Loucy (cell line): ENCODE results near the gene C5orf15.

Experiments used
- H2AFZ ChIP-seq: fragments of 200-600 bp; sonication (generic); 2 replicates; pipeline ENCODE4 v1.6.0; 2016; ENCODE audit warnings: antibody characterized with exemption, mild to moderate bottlenecking, low read length, moderate library complexity
- H3F3A ChIP-seq: fragments of 200-600 bp; 2 replicates; pipeline ENCODE4 v1.6.0; 2016; ENCODE audit warnings: antibody characterized with exemption, low read depth, mild to moderate bottlenecking
- H3K27me3 ChIP-seq: fragments of 200-600 bp; sonication (generic); 2 replicates; pipeline ENCODE4 v1.6.1; 2014; ENCODE audit warnings: low read length, mild to moderate bottlenecking; ENCODE audit not compliant: insufficient read depth, poor library complexity, severe bottlenecking
- H3K36me3 ChIP-seq: fragments of 200-600 bp; sonication (generic); 2 replicates; pipeline ENCODE4 v1.6.1; 2016; ENCODE audit warnings: low read length; ENCODE audit not compliant: insufficient read depth
- H3K4me1 ChIP-seq: fragments of 200-600 bp; sonication (generic); 2 replicates; pipeline ENCODE4 v1.5.1; 2014; ENCODE audit warnings: low read length, mild to moderate bottlenecking; ENCODE audit not compliant: insufficient read depth, poor library complexity, severe bottlenecking
- H3K4me2 ChIP-seq: fragments of 200-600 bp; sonication (generic); 2 replicates; pipeline ENCODE4 v1.6.0; 2014; ENCODE audit warnings: antibody characterized with exemption, low read length, low read depth, mild to moderate bottlenecking; ENCODE audit not compliant: poor library complexity, severe bottlenecking
- H3K4me3 ChIP-seq: fragments of 200-600 bp; sonication (generic); 2 replicates; pipeline ENCODE4 v1.5.1; 2014; ENCODE audit warnings: low read length, mild to moderate bottlenecking, mixed read lengths; ENCODE audit not compliant: poor library complexity, severe bottlenecking
- H3K79me2 ChIP-seq: fragments of 200-600 bp; sonication (generic); 2 replicates; pipeline ENCODE4 v1.6.1; 2014; ENCODE audit warnings: low read length; ENCODE audit not compliant: insufficient read depth
- H3K9ac ChIP-seq: fragments of 200-600 bp; sonication (generic); 2 replicates; pipeline ENCODE4 v1.6.0; 2014; ENCODE audit warnings: mild to moderate bottlenecking, low read depth, low read length, moderate library complexity; ENCODE audit not compliant: poor library complexity, severe bottlenecking
- H3K9me2 ChIP-seq: fragments of 200-600 bp; sonication (generic); replicated peaks from 2 replicates; pipeline ENCODE4 v1.6.1; 2016; ENCODE audit warnings: low read depth, low read length, mixed read lengths
- H3K9me3 ChIP-seq: fragments of 200-600 bp; sonication (generic); 2 replicates; pipeline ENCODE4 v1.6.1; 2014; ENCODE audit warnings: mild to moderate bottlenecking, antibody characterized with exemption, low read length, low read depth; ENCODE audit not compliant: insufficient read depth
- H4K20me1 ChIP-seq: fragments of 200-600 bp; sonication (generic); 2 replicates; pipeline ENCODE4 v1.6.0; 2014; ENCODE audit warnings: antibody characterized with exemption, low read length, mild to moderate bottlenecking; ENCODE audit not compliant: insufficient read depth, poor library complexity, severe bottlenecking
- CTCF ChIP-seq: fragments of 200-600 bp; sonication (generic); conservative IDR thresholded peaks from 2 replicates; pipeline ENCODE4 v1.5.1; 2014; ENCODE audit warnings: mild to moderate bottlenecking, antibody characterized with exemption, low read length
- EZH2phosphoT487 ChIP-seq: fragments of 200-600 bp; IDR thresholded peaks from 2 replicates; pipeline ENCODE4 v1.6.1; 2018; ENCODE audit warnings: antibody characterized with exemption, mild to moderate bottlenecking, moderate library complexity, borderline replicate concordance

C5orf15 gene

GRCh38 chr5:133962801-133963476, 5.5 kb downstream of the C5orf15 start:
- Histone ChIP-seq H3K4me1 (no peaks in the 10 kb centered on the region), H3K27me3 (no peaks in the 10 kb centered on the region), H3K9ac (no peak overlapping the region), H3K4me3 (no peak overlapping the region), H3K9me3 (no peaks in the 10 kb centered on the region), H3K79me2 (peaks cover 15% of the 10 kb centered on the region), H4K20me1 (peaks cover 2% of the 10 kb centered on the region), H3K9me2 (no peaks in the 10 kb centered on the region), H2AFZ (no peak overlapping the region), H3F3A (no peaks in the 10 kb centered on the region), H3K36me3 (no peaks in the 10 kb centered on the region), H3K4me2 (no peak overlapping the region)
- TF ChIP-seq EZH2phosphoT487 (no peak), CTCF (no peak)

DNA sequence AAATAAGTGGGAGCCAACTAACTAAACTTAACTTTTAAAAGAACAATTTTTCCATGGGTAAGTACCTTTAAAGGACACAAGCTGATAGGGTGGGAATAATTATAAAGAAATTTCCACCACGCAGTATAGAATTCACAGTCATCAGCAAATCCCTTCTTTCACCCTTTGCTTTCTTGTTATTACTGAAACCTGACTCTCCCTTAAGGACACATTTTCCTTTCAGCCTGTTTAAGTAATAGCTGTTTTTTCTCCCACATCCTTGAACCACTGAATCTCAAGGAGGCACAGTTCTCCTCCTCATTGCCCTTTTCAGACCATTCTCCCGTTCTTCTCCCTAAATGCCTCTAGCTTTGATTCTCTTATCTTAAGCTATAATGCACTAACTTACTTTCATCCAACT, 6.3 kb downstream of the C5orf15 start:
- no peak for TF ChIP-seq EZH2phosphoT487
- TF ChIP-seq CTCF, result no peak
- H3K4me1 ChIP-seq, result no peaks in the 10 kb centered on the region
- no peak overlapping the region for H3K4me2 ChIP-seq
- no peak overlapping the region for H2AFZ ChIP-seq
- H3K9me3 ChIP-seq, result no peaks in the 10 kb centered on the region
- H3K4me3 ChIP-seq, result no peak overlapping the region
- no peak overlapping the region for H3K9ac ChIP-seq
- H3K27me3 ChIP-seq, result no peaks in the 10 kb centered on the region
- peaks cover 7% of the 10 kb centered on the region; the same call in 1 of the 2 replicates for H3K79me2 ChIP-seq
- no peaks in the 10 kb centered on the region for H3K9me2 ChIP-seq
- H3K36me3 ChIP-seq, result no peaks in the 10 kb centered on the region
- no peaks in the 10 kb centered on the region for H3F3A ChIP-seq
- H4K20me1 ChIP-seq, result peaks cover 2% of the 10 kb centered on the region

GRCh38 chr5:133959643-133960042, 8.8 kb downstream of the C5orf15 start:
- H2AFZ ChIP-seq, result no peak overlapping the region
- no peaks in the 10 kb centered on the region for H3F3A ChIP-seq
- H4K20me1 ChIP-seq, result peaks cover 2% of the 10 kb centered on the region
- no peaks in the 10 kb centered on the region for H3K9me3 ChIP-seq
- H3K9ac ChIP-seq, result no peak overlapping the region
- H3K9me2 ChIP-seq, result no peaks in the 10 kb centered on the region
- no peak overlapping the region for H3K4me3 ChIP-seq
- no peak overlapping the region for H3K4me2 ChIP-seq
- no peaks in the 10 kb centered on the region for H3K36me3 ChIP-seq
- no peaks in the 10 kb centered on the region for H3K79me2 ChIP-seq
- TF ChIP-seq EZH2phosphoT487, result no peak
- TF ChIP-seq CTCF, result no peak
- H3K4me1 ChIP-seq, result no peaks in the 10 kb centered on the region
- no peaks in the 10 kb centered on the region for H3K27me3 ChIP-seq
